HG02678 (cell line): ENCODE results near the gene ATP9A.

Experiments used
- ATAC-seq: cut with Tn5 transposase; IDR thresholded peaks from one replicate; pipeline ENCODE4 v1.9.1; 2021; ENCODE audit warnings: mild to moderate bottlenecking, moderate library complexity; ENCODE audit not compliant: unreplicated experiment

The ATP9A gene

DNA sequence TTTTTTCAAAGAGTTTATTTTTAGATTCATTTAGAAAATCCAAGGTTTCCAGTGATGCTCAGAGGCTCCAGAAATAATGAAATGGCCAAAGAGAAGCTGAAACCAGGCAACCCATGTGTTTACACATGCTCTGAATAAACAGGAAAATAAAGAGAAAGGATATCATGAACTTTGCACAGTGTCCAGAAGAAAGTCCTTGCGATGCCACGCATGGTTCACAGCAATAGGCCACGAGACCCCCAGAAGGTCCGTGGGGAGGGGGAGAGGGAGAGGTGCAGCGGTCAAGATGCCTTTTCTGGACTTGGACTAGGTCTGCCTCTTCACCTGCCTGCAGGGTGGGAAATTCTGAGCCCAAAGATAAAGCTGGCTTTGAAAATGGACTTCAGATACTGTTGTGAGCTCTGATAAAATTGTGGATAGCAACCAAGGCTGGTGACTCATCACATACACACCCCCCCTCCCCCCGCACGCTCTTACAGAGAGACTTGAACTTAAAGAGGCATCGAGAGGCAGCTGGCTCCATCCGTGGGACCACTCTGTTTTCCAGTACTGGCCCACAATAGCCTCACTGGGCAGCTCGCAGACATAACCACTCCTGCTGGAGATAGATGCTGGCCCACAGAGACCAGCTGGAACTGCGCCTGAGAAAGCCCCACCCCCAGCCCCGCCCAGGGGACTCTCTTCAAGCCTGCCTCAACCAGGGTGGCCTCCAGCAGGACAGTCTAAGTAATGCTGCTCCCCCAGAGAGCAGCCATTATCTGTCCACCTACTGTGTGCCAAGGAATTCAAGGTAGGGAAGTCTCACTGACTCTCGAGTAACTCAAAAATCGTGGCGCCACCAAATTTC is 204.5 kb downstream of the ATP9A start:
- ATAC-seq = no peak

- ATAC-seq = no peak
These were observed 205.1 kb downstream of the ATP9A start for GRCh38 chr20:51563174-51563485.

DNA sequence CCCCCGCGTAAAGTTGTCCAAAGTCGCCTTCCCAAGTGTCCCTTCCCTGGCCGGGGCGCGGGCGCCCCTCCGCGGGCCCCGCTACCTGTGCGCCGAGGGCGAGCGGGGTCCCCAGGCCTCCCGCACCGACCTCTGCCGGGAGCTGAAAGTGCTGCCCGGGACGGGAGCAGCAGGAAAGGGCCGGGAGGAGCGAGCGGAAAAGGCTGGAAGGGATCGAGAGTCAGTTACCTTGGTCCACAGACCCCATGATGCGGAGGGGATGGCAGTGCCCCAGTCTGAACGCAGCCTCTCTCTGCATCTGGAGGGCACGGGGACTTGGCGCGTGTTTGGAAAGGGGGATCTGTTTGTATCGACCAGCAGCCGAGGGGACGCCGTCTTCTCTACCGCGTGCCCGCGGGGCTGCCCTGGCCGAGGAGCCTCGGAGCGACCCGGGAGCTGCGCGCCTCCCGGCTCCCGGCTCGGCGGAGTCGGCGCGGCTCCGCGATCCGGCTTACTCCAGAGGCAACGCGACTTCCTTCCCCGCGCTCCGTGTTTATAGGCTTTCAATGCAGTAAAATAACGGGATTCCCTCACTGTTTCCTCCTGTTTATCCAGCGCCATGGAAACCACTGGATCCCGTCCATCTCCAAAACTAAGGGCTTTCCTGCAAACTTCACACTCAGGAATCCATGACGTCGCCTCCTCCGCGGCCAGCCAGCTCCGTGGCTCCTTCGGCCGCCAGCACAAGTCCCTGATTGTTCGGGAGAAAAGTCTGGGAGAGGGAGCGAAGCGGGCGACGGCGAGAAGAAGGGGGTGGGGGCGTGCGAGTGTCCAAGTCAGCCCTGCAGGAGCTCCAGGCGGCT is 205.6 kb downstream of the ATP9A start:
- no peak for ATAC-seq

DNA sequence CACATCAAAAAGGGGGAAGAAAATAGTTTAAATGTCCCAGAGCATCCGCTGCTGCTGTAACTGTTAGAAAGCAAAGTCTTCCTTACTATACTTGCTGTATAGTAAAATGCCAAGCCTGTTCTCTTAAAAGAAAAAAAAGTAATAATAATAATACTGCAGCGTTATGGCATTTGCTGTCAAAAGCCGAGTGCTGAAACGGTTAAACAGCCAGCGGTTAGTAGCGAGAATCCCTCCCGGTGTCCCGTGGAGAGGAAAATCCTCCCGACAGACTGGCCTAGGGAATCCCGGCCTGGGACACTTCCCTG is 206.2 kb downstream of the ATP9A start:
- no peak for ATAC-seq

DNA sequence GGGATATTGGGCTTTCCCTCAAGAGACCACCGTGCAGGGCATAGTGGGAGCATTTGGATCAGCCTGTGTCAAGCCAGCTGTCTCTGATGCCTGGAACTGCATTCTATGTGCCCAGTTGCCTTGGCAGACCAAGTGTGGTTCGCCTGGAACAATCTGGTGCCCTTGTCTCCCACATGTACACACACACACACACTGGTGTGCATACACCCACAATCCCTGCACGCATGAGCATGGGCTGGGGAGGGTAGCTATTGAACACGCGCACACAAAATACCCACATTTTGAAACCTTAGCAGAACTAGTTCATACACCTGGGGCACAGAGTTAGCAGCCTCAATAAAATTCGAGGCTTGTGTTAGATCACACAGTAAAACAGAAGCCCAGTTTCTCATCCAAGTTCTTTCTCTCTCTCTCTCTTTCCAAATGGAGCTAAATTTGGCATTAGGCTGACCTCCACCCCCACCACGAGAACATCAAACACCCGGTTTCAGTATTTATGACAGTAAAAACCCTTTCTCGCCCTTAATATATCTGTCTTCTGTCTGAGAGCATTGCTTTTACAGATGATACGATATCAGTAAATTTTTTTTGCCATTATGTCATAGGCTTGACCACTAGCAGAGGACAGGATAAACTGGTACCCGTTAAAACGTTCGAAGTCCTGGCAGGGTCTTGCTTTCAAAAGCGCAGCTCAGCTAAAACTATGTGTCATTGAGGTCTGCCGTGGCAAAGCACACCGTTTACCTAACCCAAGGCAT is 207.5 kb downstream of the ATP9A start:
- no peak for ATAC-seq

DNA sequence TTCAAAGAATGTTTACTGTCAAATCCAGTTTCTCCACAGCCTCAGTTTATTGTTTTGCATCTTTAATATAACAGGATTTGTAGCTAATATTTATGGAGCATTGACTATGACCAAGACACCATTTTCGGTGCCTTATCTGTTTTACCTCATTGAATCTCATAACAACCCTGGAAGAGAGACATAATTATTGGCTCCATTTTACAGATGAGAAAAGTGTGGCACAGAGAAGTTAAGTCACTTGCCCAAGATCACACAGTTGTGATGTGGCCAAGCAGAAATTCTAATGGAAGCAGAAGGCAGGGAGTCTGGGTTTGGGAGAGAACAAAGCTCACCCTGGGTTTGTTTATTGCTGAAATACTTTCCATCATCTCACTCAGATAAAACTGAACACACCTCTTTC is 208.1 kb downstream of the ATP9A start:
- ATAC-seq = no peak

- no peak for ATAC-seq
These were observed 213.5 kb downstream of the ATP9A start for GRCh38 chr20:51554538-51555165.

DNA sequence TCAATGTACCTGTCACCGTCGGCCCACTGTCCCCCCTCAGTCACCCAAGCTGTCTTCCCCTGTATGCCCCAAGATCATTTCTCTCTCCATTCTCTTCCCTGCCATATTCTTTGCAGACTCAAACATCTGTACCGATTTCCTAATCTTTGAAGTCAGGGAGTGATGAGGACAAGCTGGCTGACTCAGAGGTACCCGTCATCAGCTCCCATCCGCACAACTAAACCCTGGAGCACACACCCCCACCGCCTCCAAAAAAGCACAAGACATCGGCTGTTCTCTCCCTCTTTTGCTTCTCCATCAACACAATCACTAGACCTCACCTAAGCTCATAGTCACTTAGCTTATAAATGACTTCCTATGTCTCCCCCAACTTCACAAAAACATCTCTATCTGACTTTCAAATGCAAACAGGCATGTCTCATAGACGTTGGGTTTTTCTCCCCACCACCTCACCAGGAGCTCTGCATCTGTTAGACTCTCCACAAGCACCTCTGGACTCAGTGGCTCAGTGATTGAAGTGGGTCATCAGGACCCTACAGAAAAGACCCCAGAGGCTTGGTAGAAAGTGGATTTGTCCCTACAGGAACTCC is 214.2 kb downstream of the ATP9A start:
- no peak for ATAC-seq

DNA sequence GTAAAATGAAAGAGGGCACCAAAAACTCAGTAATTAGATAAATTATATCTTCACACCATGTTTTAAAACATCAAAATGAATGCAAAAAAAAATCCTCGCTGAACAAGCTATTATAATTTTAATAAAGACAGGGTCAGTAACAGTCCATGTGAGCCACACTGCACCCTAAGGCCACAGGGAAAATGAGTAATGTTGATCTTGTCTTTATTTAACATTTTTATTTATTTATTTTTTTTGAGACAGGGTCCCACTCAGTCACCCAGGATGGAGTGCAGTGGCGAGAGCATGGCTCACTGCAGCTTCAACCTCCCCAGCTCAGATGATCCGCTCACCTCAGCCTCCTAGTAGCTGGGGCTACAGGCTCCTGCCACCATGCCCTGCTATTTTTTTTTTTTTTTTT is 217.0 kb downstream of the ATP9A start:
- ATAC-seq = no peak

- no peak for ATAC-seq
These were observed 218.7 kb downstream of the ATP9A start for GRCh38 chr20:51549474-51549873.

GRCh38 chr20:51547951-51548350 is 220.2 kb downstream of the ATP9A start:
- ATAC-seq = no peak
